Fibroblast of lung (primary cell): Measurements from ENCODE around the gene ARL15. TPM values are rescaled to one million over a fixed set of nuclear protein-coding genes. Genes with fewer than 3 reads are reported as not detected.

Experiments used
- DNase-seq, 2 donors: peaks; one replicate each; pipeline versions ENCODE4 v3.0.0 to v3.0.0-alpha.2; 2010; ENCODE audit warnings: low read depth in 2 of 2
- H2AFZ ChIP-seq: 2 replicates; pipeline ENCODE4 v1.5.1; 2012; ENCODE audit warnings: low read length, control low read depth, inconsistent platforms
- H3K27ac ChIP-seq: 2 replicates; pipeline ENCODE4 v1.5.1; 2011; ENCODE audit warnings: low read length, control low read depth; ENCODE audit not compliant: insufficient read depth
- H3K27me3 ChIP-seq: 2 replicates; pipeline ENCODE4 v1.5.1; 2011; ENCODE audit warnings: mild to moderate bottlenecking, low read length; ENCODE audit not compliant: control insufficient read depth, insufficient read depth
- H3K36me3 ChIP-seq: 2 replicates; pipeline ENCODE4 v1.5.1; 2011; ENCODE audit warnings: low read length; ENCODE audit not compliant: control insufficient read depth, insufficient read depth
- H3K4me1 ChIP-seq: 2 replicates; pipeline ENCODE4 v1.5.1; 2011; ENCODE audit warnings: low read length; ENCODE audit not compliant: control insufficient read depth, insufficient read depth; ENCODE audit errors: extremely low read depth
- H3K4me2 ChIP-seq: 2 replicates; pipeline ENCODE4 v1.5.1; 2011; ENCODE audit warnings: low read length, control low read depth; ENCODE audit not compliant: insufficient read depth; ENCODE audit errors: extremely low read depth
- H3K4me3 ChIP-seq, 4 experiments: fragments of 200-600 bp in 1 of 4; sonication (generic) in 1 of 4; replicated peaks in 1 of 4; 2 replicates each; pipeline ENCODE4 v1.5.1; 2011 to 2016; ENCODE audit warnings: low read length in 4 of 4, low read depth in 3 of 4, mild to moderate bottlenecking in 3 of 4, control low read depth in 2 of 4, inconsistent platforms in 1 of 4, mixed read lengths in 1 of 4; ENCODE audit not compliant: insufficient read depth in 1 of 4; ENCODE audit errors: control extremely low read depth in 1 of 4
- H3K79me2 ChIP-seq: 2 replicates; pipeline ENCODE4 v1.5.1; 2012; ENCODE audit warnings: mild to moderate bottlenecking, low read length, inconsistent platforms; ENCODE audit not compliant: control insufficient read depth, insufficient read depth
- H3K9ac ChIP-seq: 2 replicates; pipeline ENCODE4 v1.5.1; 2011; ENCODE audit warnings: mild to moderate bottlenecking, low read length, control low read depth; ENCODE audit not compliant: insufficient read depth
- H3K9me3 ChIP-seq: 2 replicates; pipeline ENCODE4 v1.5.1; 2012; ENCODE audit warnings: low read depth, low read length; ENCODE audit not compliant: control insufficient read depth, insufficient read depth
- H4K20me1 ChIP-seq: 2 replicates; pipeline ENCODE4 v1.5.1; 2011; ENCODE audit warnings: low read length; ENCODE audit not compliant: control insufficient read depth, insufficient read depth; ENCODE audit errors: extremely low read depth
- EZH2 ChIP-seq: IDR thresholded peaks from 2 replicates; pipeline ENCODE4 v1.5.1; 2012; ENCODE audit warnings: low read length, control low read depth, mild to moderate bottlenecking; ENCODE audit errors: missing control alignments
- polyA plus RNA-seq, 2 donors: library from polyadenylated mRNA; depleted of rRNA in 1 of 2; stranded (reverse) in 1 of 2; unstranded in 1 of 2; fragments of >200 nt; gene quantifications; 2 replicates each; pipeline ENCODE4 v1.2.1, GENCODE V29; 2011 to 2012; ENCODE audit warnings: missing spikeins in 1 of 2
- total RNA-seq: library from RNA; depleted of rRNA; stranded (reverse); fragments of >200 nt; gene quantifications from 2 replicates; pipeline ENCODE4 v1.2.1, GENCODE V29; 2014
- TF ChIP-seq, protein P1 (sequence below), 2 donors: IDR thresholded peaks in 1 of 2; conservative IDR thresholded peaks in 1 of 2; 1 replicate in 1 of 2; 2 replicates in 1 of 2; pipeline ENCODE4 v1.5.1; 2011 to 2012; ENCODE audit warnings: low read length in 2 of 2, control low read depth in 1 of 2, inconsistent platforms in 1 of 2, low read depth in 1 of 2, mild to moderate bottlenecking in 1 of 2

ARL15 gene
- total and polyA plus RNA-seq, 2 donors (not counting 1 experiment from before 2014, with no cell fraction given): 20.6 to 28.7 TPM

DNA sequence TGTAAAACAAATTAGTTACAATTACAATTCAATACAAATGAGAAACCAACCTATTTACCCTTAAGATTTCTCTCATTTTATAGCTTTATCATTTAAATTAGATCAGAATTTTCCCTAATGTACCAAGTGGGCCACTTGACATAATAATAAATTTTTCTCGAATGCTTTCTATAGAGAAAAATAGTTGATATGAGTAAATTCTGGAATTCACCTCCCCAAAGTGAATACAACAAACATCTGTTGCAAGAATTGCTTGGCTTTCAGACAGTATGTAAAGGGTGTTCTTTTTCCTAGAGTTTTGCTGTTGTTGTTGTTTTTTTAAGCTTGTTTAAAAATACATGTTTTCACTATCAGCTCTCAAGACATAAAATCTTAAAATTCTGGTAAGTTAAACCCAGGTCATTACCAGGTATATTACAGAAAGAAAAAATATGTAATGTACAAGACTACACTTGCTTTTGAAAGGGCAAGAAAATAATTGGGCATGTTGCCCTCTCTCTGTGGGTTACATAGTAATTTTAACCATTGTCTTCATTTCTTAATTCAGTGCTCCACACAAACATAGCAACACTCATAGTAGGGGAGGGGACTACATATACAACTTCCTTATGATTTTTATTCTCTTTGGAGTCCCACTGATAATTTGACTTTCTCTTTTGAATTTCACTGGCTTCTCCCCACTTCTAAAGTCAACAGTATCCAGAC lies 200.6 kb downstream of the ARL15 start:
- H3K4me2 ChIP-seq: no peak overlapping the region
- no peak overlapping the region for H3K27ac ChIP-seq
- H3K36me3 ChIP-seq: no peaks in the 10 kb centered on the region
- H3K9ac ChIP-seq: no peak overlapping the region
- no peaks in the 10 kb centered on the region for H3K79me2 ChIP-seq
- TF ChIP-seq EZH2: no peak
- TF ChIP-seq, protein P1, sequence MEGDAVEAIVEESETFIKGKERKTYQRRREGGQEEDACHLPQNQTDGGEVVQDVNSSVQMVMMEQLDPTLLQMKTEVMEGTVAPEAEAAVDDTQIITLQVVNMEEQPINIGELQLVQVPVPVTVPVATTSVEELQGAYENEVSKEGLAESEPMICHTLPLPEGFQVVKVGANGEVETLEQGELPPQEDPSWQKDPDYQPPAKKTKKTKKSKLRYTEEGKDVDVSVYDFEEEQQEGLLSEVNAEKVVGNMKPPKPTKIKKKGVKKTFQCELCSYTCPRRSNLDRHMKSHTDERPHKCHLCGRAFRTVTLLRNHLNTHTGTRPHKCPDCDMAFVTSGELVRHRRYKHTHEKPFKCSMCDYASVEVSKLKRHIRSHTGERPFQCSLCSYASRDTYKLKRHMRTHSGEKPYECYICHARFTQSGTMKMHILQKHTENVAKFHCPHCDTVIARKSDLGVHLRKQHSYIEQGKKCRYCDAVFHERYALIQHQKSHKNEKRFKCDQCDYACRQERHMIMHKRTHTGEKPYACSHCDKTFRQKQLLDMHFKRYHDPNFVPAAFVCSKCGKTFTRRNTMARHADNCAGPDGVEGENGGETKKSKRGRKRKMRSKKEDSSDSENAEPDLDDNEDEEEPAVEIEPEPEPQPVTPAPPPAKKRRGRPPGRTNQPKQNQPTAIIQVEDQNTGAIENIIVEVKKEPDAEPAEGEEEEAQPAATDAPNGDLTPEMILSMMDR (conservative IDR thresholded peaks at IDR 0.05 in 1 of 2, IDR thresholded peaks at IDR 0.05 in 1 of 2; ENCODE audit: low read depth in 1 of 2, low read length in 2 of 2): no peak
- no peak for DNase-seq
- no peaks in the 10 kb centered on the region for H3K4me1 ChIP-seq
- H4K20me1 ChIP-seq: no peaks in the 10 kb centered on the region
- no peak overlapping the region for H3K4me3 ChIP-seq
- no peak overlapping the region for H2AFZ ChIP-seq
- H3K27me3 ChIP-seq: no peaks in the 10 kb centered on the region
- no peaks in the 10 kb centered on the region for H3K9me3 ChIP-seq

DNA sequence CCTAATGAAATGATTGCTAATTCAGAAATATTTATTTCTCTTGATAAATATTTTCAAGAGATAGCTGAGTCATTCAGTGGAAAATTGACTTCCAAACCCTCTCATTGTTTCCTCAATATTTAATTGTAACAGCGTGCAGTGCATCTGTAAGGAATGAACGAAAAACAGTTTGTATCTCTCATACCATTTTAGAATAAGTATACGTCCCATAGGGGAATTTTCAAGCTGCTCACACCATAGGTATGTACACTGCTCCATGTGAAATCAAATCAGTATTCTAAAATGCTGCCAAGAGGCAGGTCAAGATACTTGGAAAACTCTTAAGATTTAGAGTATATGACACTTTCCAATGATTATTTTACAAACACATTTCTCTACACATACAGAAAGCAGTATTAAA lies 202.2 kb downstream of the ARL15 start:
- Histone ChIP-seq H3K4me3 (no peak overlapping the region), H3K27ac (no peak overlapping the region)

DNA sequence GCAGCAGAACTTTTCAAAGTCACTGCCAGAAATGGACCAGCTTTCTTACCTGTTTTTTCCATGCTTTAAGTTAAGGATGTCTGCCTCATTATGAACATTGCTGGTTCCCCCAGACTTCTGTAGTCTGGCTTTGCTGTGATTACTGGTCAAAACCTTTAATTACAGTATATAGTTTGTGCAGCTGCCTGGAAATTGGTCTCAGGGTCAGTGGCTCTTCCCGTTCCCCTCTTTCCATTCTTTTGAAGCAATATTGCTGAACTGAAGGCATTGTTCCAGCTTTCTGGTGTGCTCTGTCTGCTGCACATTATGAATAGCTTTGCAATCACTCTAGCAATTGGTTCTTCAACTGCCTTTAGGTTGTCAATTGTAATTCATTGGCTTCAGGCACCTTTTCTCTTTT lies 206.5 kb downstream of the ARL15 start:
- Histone ChIP-seq H3K9ac (no peak overlapping the region), H3K27ac (no peak overlapping the region), H4K20me1 (no peaks in the 10 kb centered on the region), H3K36me3 (no peaks in the 10 kb centered on the region), H3K4me1 (no peaks in the 10 kb centered on the region), H2AFZ (no peak overlapping the region), H3K79me2 (no peaks in the 10 kb centered on the region), H3K4me3 (no peak overlapping the region), H3K9me3 (no peaks in the 10 kb centered on the region), H3K27me3 (no peaks in the 10 kb centered on the region), H3K4me2 (no peak overlapping the region)
- DNase-seq: no peak
- TF ChIP-seq EZH2: no peak
- TF ChIP-seq, protein P1 (conservative IDR thresholded peaks at IDR 0.05 in 1 of 2, IDR thresholded peaks at IDR 0.05 in 1 of 2; ENCODE audit: low read depth in 1 of 2, low read length in 2 of 2): no peak

More for the DNA sequence above, 202.2 kb downstream of the ARL15 start:
- H3K27me3 ChIP-seq: no peaks in the 10 kb centered on the region
- no peak overlapping the region for H3K9ac ChIP-seq
- no peaks in the 10 kb centered on the region for H3K9me3 ChIP-seq
- H3K4me2 ChIP-seq: no peak overlapping the region
- no peak for DNase-seq
- H2AFZ ChIP-seq: no peak overlapping the region
- H3K79me2 ChIP-seq: no peaks in the 10 kb centered on the region
- no peaks in the 10 kb centered on the region for H3K36me3 ChIP-seq
- H4K20me1 ChIP-seq: no peaks in the 10 kb centered on the region
- H3K4me1 ChIP-seq: no peaks in the 10 kb centered on the region
- TF ChIP-seq, protein P1 (conservative IDR thresholded peaks at IDR 0.05 in 1 of 2, IDR thresholded peaks at IDR 0.05 in 1 of 2; ENCODE audit: low read depth in 1 of 2, low read length in 2 of 2): no peak
- no peak for TF ChIP-seq EZH2
